HepG2 (cell line): ENCODE data around the gene USE1. TPM values are rescaled to one million over a fixed set of nuclear protein-coding genes. Genes with fewer than 3 reads are reported as not detected.

Experiments
- ATAC-seq: fragments of 200-7000 bp; cut with Tn5 transposase; 3 replicates; pipeline ENCODE4 v1.9.1; 2020; ENCODE audit warnings: mild to moderate bottlenecking, moderate library complexity
- BruUV-seq: library from RNA; stranded (reverse); fragments of 400-500 nt; replicated peaks from 2 replicates; lab custom pipeline; 2021; lab: Mats Ljungman, UMichigan
- CTCF ChIA-PET: fragments of 300-600 bp; formaldehyde crosslinking; extraction: SDS; loops from one replicate; lab custom pipeline; 2021; ENCODE audit warnings: low total read pairs, inconsistent platforms, low intra/inter-chr PET ratio; lab: Yijun Ruan, JAX
- POLR2A ChIA-PET: fragments of 350-600 bp; sonication (Branson Sonifier 250); formaldehyde crosslinking; loops from one replicate; lab custom pipeline; 2020; ENCODE audit warnings: antibody characterized with exemption, inconsistent platforms; lab: Yijun Ruan, JAX
- DNase-seq: peaks from one replicate; pipeline ENCODE4 v3.0.0-alpha.2; 2015; ENCODE audit warnings: low spot score
- FAIRE-seq: peaks from 3 replicates; lab custom pipeline; 2011; peaks lifted over from hg19 to GRCh38; lab: Jason Lieb, UNC
- H2AFZ ChIP-seq: one replicate; pipeline ENCODE4 v1.6.1; 2011; ENCODE audit warnings: low read length, inconsistent platforms
- H3K27ac ChIP-seq: fragments of 300-600 bp; 3 replicates; pipeline ENCODE4 v1.8.0; 2011; ENCODE audit warnings: mixed run types, mild to moderate bottlenecking, mixed read lengths, low read length, inconsistent platforms; ENCODE audit not compliant: insufficient read depth; ENCODE audit errors: extremely low read length
- H3K27me3 ChIP-seq, 2 experiments: fragments of 200-600 bp in 1 of 2; 2 replicates in 1 of 2; 3 replicates in 1 of 2; pipeline versions ENCODE4 v1.6.0 to v1.8.0; 2011; ENCODE audit warnings: low read length in 2 of 2, mild to moderate bottlenecking in 2 of 2, moderate library complexity in 2 of 2, inconsistent platforms in 1 of 2; ENCODE audit not compliant: insufficient read depth in 2 of 2, control insufficient read depth in 1 of 2
- H3K36me3 ChIP-seq, 2 experiments: fragments of 200-600 bp in 1 of 2; replicated peaks in 1 of 2; 2 replicates in 1 of 2; 3 replicates in 1 of 2; pipeline versions ENCODE4 v1.5.1 to v1.8.0; 2011; ENCODE audit warnings: low read length in 2 of 2, inconsistent platforms in 1 of 2; ENCODE audit not compliant: insufficient read depth in 2 of 2, control insufficient read depth in 1 of 2
- H3K4me1 ChIP-seq: 2 replicates; pipeline ENCODE4 v1.5.1; 2012; ENCODE audit warnings: low read length, inconsistent platforms; ENCODE audit not compliant: insufficient read depth
- H3K4me2 ChIP-seq: 2 replicates; pipeline ENCODE4 v1.6.0; 2011; ENCODE audit warnings: low read depth, low read length, inconsistent platforms
- H3K4me3 ChIP-seq, 3 experiments: fragments of 200-600 bp in 1 of 3; sonication (generic), shearing (Covaris generic) in 1 of 3; replicated peaks in 1 of 3; 2 replicates each; pipeline ENCODE4 v1.5.1; 2011 to 2016; ENCODE audit warnings: low read length in 3 of 3, inconsistent platforms in 2 of 3, low read depth in 2 of 3, mild to moderate bottlenecking in 2 of 3, control low read depth in 1 of 3, mixed read lengths in 1 of 3; ENCODE audit not compliant: insufficient read depth in 1 of 3
- H3K79me2 ChIP-seq: one replicate; pipeline ENCODE4 v1.6.1; 2011; ENCODE audit warnings: low read length, inconsistent platforms; ENCODE audit not compliant: insufficient read depth
- H3K9ac ChIP-seq: 2 replicates; pipeline ENCODE4 v1.6.0; 2011; ENCODE audit warnings: mild to moderate bottlenecking, low read depth, low read length, inconsistent platforms; ENCODE audit not compliant: insufficient read depth
- H3K9me3 ChIP-seq: 2 replicates; pipeline ENCODE4 v1.5.1; 2012; ENCODE audit warnings: mild to moderate bottlenecking, low read length
- H4K20me1 ChIP-seq: 2 replicates; pipeline ENCODE4 v1.6.0; 2011; ENCODE audit warnings: inconsistent platforms, mild to moderate bottlenecking, low read length, moderate library complexity; ENCODE audit not compliant: insufficient read depth
- ARNT ChIP-seq: fragments of 450-650 bp; IDR thresholded peaks from 2 replicates; pipeline ENCODE4 v1.6.1; 2017
- CENPT ChIP-seq: sonication (generic); formaldehyde crosslinking; IDR thresholded peaks from 2 replicates; pipeline ENCODE4 v1.8.0; 2022; ENCODE audit warnings: low read depth, mild to moderate bottlenecking, moderate library complexity, missing genetic modification reagents
- CHCHD3 ChIP-seq: sonication (generic); formaldehyde crosslinking; IDR thresholded peaks from 2 replicates; pipeline ENCODE4 v1.8.0; 2022; ENCODE audit warnings: mild to moderate bottlenecking, missing genetic modification reagents, moderate library complexity
- E2F1 ChIP-seq: sonication (generic); formaldehyde crosslinking; IDR thresholded peaks from 2 replicates; pipeline ENCODE4 v1.5.0; 2020; ENCODE audit warnings: missing genetic modification reagents
- MEIS1 ChIP-seq: sonication (generic); formaldehyde crosslinking; IDR thresholded peaks from 2 replicates; pipeline ENCODE4 v1.9.0; 2021; ENCODE audit warnings: mild to moderate bottlenecking, missing genetic modification reagents, moderate library complexity, borderline replicate concordance
- MLLT10 ChIP-seq: sonication (generic); formaldehyde crosslinking; IDR thresholded peaks from 2 replicates; pipeline ENCODE4 v1.4.0; 2020; ENCODE audit warnings: missing genetic modification reagents
- PAWR ChIP-seq: sonication (generic); formaldehyde crosslinking; IDR thresholded peaks from 2 replicates; pipeline ENCODE4 v1.4.0; 2020; ENCODE audit warnings: missing genetic modification reagents, mild to moderate bottlenecking, borderline replicate concordance
- POLR2A ChIP-seq, 2 experiments: IDR thresholded peaks; 2 replicates each; pipeline ENCODE4 v1.6.1; 2011; ENCODE audit warnings: low read depth in 2 of 2, low read length in 2 of 2, mild to moderate bottlenecking in 1 of 2, moderate library complexity in 1 of 2; ENCODE audit not compliant: insufficient read depth in 1 of 2
- ZFP36L1 ChIP-seq: sonication (generic); formaldehyde crosslinking; IDR thresholded peaks from 2 replicates; pipeline ENCODE4 v1.8.0; 2022; ENCODE audit warnings: mild to moderate bottlenecking, missing genetic modification reagents, moderate library complexity
- ZFP90 ChIP-seq: sonication (generic); formaldehyde crosslinking; IDR thresholded peaks from 2 replicates; pipeline ENCODE4 v1.8.0; 2022; ENCODE audit warnings: missing genetic modification reagents, mild to moderate bottlenecking, inconsistent platforms, borderline replicate concordance
- ZFY ChIP-seq: sonication (generic); formaldehyde crosslinking; IDR thresholded peaks from 2 replicates; pipeline ENCODE4 v1.4.0; 2020; ENCODE audit warnings: missing genetic modification reagents
- ZNF740 ChIP-seq: sonication (generic); formaldehyde crosslinking; IDR thresholded peaks from 2 replicates; pipeline ENCODE4 v1.4.0; 2020; ENCODE audit warnings: missing genetic modification reagents
- WGBS: methylation state at CpG from one replicate; pipeline ENCODE4 v1.1.6; 2017; ENCODE audit warnings: low lambda C conversion rate; 5-methylcytosine and 5-hydroxymethylcytosine counted together
- in situ Hi-C: cut with HindIII; loops from 2 replicates; pipeline ENCODE4 v1.10.0; 2017; ENCODE audit warnings: low pct_unique_long_range_greater_than_20kb; ENCODE audit not compliant: extremely low pct_ligation_motif_present
- intact Hi-C: fragments of 100-400 bp; cut with micrococcal nuclease; formaldehyde crosslinking; loops from one replicate; pipeline ENCODE4 v1.10.0; 2022; ENCODE audit not compliant: unreplicated experiment
- polyA plus RNA-seq, 8 experiments: library from polyadenylated mRNA; depleted of rRNA in 3 of 8; stranded (reverse) in 7 of 8; unstranded in 1 of 8; fragments of >200 nt; fragmentation: Illumina TruSeq in 4 of 8; extraction: Trizol in 4 of 8; gene quantifications; 2 replicates each; pipeline versions ENCODE4 v1.2.1 to v1.2.3, GENCODE V29; 2011 to 2016; ENCODE audit warnings: low read depth in 4 of 8, missing spikeins in 1 of 8, mixed read lengths in 1 of 8; ENCODE audit not compliant: insufficient read depth in 1 of 8
- total RNA-seq, 5 experiments: library from RNA; depleted of rRNA; stranded (reverse); fragments of >200 nt; fragmentation: Illumina TruSeq; extraction: Trizol; gene quantifications; 2 replicates each; pipeline ENCODE4 v1.2.3, GENCODE V29; 2016; ENCODE audit warnings: low read depth in 1 of 5
- TF ChIP-seq, protein P1 (sequence below): IDR thresholded peaks from 2 replicates; pipeline ENCODE4 v1.6.1; 2016; ENCODE audit warnings: missing compliant biosample characterization, missing genetic modification reagents, borderline replicate concordance
- TF ChIP-seq, protein P2 (sequence below): sonication (generic); formaldehyde crosslinking; IDR thresholded peaks from 2 replicates; pipeline ENCODE4 v1.5.1; 2020; ENCODE audit warnings: mild to moderate bottlenecking, missing genetic modification reagents, borderline replicate concordance
- TF ChIP-seq, protein P3 (sequence below): sonication (generic); formaldehyde crosslinking; IDR thresholded peaks from 2 replicates; pipeline ENCODE4 v1.4.0; 2020; ENCODE audit warnings: mild to moderate bottlenecking, missing genetic modification reagents
- TF ChIP-seq, protein P4 (sequence below): sonication (generic); formaldehyde crosslinking; IDR thresholded peaks from 2 replicates; pipeline ENCODE4 v1.5.1; 2020; ENCODE audit warnings: missing genetic modification reagents, mild to moderate bottlenecking, borderline replicate concordance

USE1 gene
- total and polyA plus RNA-seq, 2 of the 13 experiments (the other 11 are each of a cell fraction or from before 2014, with no cell fraction given): 9.9 to 17.6 TPM

DNA sequence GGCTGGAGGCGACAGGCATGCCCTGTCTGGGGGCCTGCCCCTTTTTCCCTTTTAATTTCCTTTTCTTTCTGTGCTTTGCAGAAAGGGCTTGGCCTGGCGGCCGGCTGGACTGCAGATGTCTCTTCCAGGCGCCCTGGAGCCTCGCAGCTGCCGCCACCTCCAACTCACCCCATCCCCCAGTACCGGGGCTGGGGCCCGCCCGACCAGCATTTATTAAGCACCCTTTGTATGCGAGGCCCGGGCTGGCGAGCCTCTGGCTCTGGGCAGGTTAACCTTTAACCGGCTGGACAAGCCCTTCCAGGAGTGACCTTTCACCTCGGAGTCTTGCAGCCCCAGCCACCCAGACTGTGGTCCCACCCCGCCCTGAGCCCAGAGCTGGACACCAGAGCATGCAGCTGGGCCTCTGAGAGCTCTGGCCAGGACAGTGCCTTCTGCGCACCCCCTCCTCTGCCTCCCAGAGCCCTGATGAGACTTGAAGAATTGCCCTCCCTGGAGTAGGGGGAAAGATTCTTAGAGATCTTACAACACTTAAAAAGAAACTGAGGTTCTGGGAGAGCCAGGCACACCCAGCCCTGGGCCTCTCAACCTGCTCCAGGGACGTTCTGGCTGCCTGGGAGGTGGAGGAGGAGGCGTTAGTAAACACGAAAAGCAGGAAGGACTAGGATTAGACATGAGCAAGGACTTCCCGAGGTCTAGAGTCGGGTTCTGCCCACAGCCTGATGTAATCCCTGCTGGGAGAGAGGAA lies 31.7 kb downstream of the USE1 start:
- BruUV-seq: no TSS peak
- Histone ChIP-seq H3K4me1 (peaks cover 59% of the 10 kb centered on the region), H4K20me1 (peaks cover 10% of the 10 kb centered on the region; the same call in 1 of the 2 replicates), H3K79me2 (peaks cover 31% of the 10 kb centered on the region), H3K9me3 (no peaks in the 10 kb centered on the region), H3K27ac (peak overlapping the region; percentile 83), H3K9ac (peak overlapping the region; percentile 63), H3K36me3 (no peaks in the 10 kb centered on the region), H3K4me3 (peak overlapping the region; percentile 66 to 77 (median 66)), H2AFZ (no peak overlapping the region), H3K27me3 (no peaks in the 10 kb centered on the region), H3K4me2 (peak overlapping the region; percentile 90)
- in situ Hi-C loops: no loop called here
- ATAC-seq: peak; percentile 49
- ChIA-PET CTCF (no interaction called here), POLR2A (interaction anchor here (0.5 to 5.0 kb wide), 12 partner anchors 8 to 62 kb away, joined by 3 to 52 read pairs (median 4); partner anchors contain the start of genes BABAM1, OCEL1 and USE1)
- FAIRE-seq: peak; percentile 78
- peak; percentile 80 for DNase-seq
- intact Hi-C loops: loop anchor here (2.0 kb wide), 2 partner anchors 14 to 20 kb away; partner anchors contain the start of gene OCEL1
- WGBS: 0% methylated on average over 17 of the region's 21 CpGs
- TF ChIP-seq POLR2A (IDR thresholded peaks at IDR 0.05; ENCODE audit: insufficient read depth in 1 of 2, low read depth in 2 of 2, low read length in 2 of 2): peak; percentile 55 to 58; a peak in 3 of 4 replicates
- TF ChIP-seq ZFP90 (CRISPR knock-in tag): no peak
- TF ChIP-seq CENPT (CRISPR knock-in tag): no peak
- TF ChIP-seq ARNT: no peak
- TF ChIP-seq, protein P1, sequence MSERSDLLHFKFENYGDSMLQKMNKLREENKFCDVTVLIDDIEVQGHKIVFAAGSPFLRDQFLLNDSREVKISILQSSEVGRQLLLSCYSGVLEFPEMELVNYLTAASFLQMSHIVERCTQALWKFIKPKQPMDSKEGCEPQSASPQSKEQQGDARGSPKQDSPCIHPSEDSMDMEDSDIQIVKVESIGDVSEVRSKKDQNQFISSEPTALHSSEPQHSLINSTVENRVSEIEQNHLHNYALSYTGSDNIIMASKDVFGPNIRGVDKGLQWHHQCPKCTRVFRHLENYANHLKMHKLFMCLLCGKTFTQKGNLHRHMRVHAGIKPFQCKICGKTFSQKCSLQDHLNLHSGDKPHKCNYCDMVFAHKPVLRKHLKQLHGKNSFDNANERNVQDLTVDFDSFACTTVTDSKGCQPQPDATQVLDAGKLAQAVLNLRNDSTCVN: no peak
- TF ChIP-seq, protein P2, sequence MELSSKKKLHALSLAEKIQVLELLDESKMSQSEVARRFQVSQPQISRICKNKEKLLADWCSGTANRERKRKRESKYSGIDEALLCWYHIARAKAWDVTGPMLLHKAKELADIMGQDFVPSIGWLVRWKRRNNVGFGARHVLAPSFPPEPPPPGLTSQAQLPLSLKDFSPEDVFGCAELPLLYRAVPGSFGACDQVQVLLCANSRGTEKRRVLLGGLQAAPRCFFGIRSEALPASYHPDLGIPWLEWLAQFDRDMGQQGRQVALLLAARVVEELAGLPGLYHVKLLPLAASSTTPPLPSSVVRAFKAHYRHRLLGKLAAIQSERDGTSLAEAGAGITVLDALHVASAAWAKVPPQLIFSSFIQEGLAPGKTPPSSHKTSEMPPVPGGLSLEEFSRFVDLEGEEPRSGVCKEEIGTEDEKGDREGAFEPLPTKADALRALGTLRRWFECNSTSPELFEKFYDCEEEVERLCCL (CRISPR knock-in tag): no peak
- TF ChIP-seq, protein P3, sequence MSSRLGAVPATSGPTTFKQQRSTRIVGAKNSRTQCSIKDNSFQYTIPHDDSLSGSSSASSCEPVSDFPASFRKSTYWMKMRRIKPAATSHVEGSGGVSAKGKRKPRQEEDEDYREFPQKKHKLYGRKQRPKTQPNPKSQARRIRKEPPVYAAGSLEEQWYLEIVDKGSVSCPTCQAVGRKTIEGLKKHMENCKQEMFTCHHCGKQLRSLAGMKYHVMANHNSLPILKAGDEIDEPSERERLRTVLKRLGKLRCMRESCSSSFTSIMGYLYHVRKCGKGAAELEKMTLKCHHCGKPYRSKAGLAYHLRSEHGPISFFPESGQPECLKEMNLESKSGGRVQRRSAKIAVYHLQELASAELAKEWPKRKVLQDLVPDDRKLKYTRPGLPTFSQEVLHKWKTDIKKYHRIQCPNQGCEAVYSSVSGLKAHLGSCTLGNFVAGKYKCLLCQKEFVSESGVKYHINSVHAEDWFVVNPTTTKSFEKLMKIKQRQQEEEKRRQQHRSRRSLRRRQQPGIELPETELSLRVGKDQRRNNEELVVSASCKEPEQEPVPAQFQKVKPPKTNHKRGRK: no peak
- no peak for TF ChIP-seq ZNF740
- no peak for TF ChIP-seq MLLT10 (CRISPR knock-in tag)
- no peak for TF ChIP-seq CHCHD3
- TF ChIP-seq, protein P4, sequence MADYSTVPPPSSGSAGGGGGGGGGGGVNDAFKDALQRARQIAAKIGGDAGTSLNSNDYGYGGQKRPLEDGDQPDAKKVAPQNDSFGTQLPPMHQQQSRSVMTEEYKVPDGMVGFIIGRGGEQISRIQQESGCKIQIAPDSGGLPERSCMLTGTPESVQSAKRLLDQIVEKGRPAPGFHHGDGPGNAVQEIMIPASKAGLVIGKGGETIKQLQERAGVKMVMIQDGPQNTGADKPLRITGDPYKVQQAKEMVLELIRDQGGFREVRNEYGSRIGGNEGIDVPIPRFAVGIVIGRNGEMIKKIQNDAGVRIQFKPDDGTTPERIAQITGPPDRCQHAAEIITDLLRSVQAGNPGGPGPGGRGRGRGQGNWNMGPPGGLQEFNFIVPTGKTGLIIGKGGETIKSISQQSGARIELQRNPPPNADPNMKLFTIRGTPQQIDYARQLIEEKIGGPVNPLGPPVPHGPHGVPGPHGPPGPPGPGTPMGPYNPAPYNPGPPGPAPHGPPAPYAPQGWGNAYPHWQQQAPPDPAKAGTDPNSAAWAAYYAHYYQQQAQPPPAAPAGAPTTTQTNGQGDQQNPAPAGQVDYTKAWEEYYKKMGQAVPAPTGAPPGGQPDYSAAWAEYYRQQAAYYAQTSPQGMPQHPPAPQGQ (CRISPR knock-in tag): no peak
- no peak for TF ChIP-seq ZFP36L1 (CRISPR knock-in tag)
- TF ChIP-seq ZFY (CRISPR knock-in tag): peak; percentile 56
- TF ChIP-seq E2F1 (CRISPR knock-in tag): no peak
- TF ChIP-seq PAWR (CRISPR knock-in tag): no peak
- TF ChIP-seq MEIS1: no peak
